NCI-H2081 treated with DMSO at 0.1 percent for 48 hours (cell line): ENCODE results near the gene TMEM171.
A peak's percentile ranks its signal among the peaks of the same experiment; 100 is the strongest.

Experiments used
- DNase-seq: peaks from one replicate; lab custom pipeline; 2025; lab: John Stamatoyannopoulos, UW

The TMEM171 gene

DNA sequence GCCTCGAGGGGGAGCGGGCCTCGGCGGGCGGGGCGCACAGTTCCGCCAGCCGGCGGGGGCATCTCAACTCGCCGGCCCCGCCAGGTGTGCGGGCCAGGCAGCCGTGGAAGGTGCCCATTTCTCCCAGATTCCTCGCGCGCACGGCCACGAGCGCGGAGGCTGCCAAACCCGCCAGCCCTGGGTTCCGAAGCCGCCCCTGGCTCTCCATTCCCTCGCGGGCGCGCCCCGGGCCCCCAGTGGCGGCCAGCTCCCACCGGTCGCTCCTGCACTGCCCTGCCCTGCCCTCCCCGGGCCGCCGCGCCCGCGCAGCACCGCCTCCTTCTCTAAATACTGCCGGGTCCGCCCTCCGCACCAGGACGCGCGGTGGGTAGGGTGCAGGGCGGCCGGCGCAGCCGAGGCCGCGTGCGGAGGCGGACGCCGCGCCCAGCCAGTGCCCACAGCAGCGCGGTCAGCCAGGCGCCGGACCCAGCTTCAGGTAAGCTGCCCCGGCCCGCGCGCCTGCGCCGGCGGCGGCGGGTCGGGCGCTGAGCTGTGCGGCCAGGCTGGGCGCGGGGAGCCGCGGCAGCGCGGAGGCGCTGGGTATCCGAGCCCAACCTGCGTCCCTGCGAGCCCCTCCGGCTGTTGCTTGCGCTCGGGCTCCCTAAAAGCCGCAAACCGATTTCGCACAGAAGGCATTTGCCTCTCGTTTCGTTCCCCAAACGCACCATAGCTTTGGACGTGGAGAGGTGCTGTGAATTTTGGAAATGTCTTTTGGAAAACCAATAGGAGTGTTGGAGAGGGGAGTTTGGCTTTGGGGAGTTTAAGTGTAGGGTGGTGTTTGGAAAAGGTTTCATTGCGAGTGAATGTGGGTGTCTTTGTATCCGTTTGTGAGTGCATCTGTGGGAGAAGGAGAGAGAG lies at the start of gene TMEM171:
Gene TMEM171 (plus strand): TSS at position 354 of the 897 bp plus-strand sequence. CDS start 2,799 bp downstream, outside the sequence.
- DNase-seq = no peak

DNA sequence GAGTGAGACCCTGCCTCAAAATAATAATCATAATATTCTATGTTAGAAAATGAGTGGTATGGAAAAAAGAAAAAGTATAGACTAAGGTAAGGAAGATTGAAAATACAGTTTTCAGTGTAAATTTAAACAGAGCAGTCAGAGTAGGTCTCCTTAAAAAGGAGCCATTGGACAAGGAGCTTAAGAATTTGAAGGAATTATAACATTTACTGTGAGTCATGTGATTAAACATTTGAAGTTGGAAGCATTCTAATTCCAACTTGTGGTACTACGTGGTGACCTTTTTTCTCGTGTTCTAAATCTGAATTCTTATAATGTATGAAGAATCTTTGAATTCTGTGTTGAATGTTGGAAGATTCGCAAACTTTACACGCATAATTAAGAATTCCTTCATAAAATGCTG lies 39.3 kb upstream of the TMEM171 start:
- DNase-seq = no peak

DNA sequence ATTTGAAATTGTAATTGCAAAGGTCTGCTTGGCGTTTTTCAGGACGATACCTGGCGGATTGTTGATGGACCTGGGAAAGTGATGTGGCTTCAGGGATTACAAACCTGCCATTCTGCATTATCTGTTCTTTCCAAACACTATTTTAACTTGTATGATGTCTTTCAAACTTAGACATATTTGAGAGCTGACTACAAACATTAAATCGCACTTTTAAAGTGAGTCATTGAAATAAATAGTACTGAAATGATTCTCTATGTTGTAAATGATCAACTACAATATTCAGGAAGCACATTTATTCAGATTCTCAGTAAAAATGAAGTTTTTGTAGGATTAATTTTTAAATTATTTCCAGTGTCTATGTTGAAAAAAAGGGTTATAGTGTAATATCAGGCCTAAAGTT lies 32.3 kb upstream of the TMEM171 start:
- DNase-seq = no peak

DNA sequence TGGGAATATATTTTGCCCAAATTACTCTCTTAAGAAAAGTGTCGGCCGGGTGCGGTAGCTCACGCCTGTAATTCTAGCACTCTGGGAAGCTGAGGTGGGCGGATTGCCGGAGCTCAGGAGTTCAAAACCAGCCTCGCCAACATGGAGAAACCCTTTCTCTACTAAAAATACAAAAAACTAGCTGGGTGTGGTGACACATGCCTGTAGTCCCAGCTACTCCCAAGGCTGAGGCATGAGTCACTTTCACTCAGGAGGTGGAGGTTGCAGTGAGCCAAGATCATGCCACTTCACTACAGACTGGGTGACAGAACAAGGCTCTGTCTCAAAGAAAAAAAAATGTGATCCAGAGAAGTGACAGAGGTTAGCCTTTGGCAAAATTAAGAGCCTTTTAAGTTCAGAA lies 26.4 kb upstream of the TMEM171 start:
- no peak for DNase-seq

GRCh38 chr5:73094415-73094814 lies 26.0 kb upstream of the TMEM171 start:
- DNase-seq = no peak

DNA sequence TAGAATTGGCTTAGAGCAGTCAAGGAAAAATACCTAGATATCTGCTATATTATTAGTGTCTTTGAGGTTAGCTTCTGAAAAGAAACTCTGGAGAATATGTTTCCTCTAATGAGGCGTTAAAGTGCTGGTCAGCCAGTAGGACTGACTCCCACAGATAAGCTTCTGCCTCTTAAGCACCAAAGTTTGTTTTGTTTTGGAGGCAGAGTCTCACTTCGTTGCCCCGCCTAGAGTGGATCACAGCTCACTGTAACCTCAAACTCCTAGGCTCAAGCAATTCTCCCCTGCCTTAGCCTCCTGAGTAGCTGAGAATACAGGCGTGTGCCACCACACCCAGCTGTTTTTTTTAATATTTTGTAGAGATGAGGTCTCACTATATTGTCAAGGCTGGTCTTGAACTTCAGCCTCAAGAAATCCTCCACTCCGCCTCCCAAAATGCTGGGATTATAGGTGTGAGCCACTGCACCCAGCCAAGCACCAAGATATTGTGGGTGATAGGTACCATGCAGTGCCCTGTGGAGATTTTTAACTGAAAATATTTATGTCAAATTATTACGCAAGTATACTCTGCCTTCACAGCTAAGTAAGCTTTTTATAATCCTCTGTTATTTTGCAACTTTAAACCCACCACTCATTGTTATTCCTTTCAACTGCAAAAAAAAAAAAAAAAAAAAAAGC lies 24.7 kb upstream of the TMEM171 start:
- DNase-seq = no peak

- no peak for DNase-seq
Observed at GRCh38 chr5:73096239-73096575, 24.2 kb upstream of the TMEM171 start.

GRCh38 chr5:73097740-73098139 lies 22.6 kb upstream of the TMEM171 start:
- DNase-seq = no peak

DNA sequence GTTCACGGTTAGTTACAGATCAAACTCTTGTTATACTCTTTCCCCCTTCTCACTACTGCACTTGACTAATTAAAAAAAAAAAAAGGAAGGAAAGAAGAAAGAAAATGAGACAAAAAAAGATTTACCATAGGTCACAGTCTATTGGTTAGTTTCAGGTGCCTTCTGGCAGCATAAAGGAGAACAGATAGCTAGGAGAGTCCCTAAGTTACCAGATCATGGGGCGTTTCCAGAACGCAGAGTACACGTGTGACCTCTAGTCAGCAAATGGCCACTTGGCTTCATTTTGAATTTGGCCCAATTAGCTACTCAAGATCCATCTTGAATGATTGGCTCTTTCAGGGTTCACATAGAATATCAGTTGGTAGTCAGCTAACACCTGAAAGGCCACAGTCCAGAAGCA lies 20.3 kb upstream of the TMEM171 start:
- DNase-seq = no peak

DNA sequence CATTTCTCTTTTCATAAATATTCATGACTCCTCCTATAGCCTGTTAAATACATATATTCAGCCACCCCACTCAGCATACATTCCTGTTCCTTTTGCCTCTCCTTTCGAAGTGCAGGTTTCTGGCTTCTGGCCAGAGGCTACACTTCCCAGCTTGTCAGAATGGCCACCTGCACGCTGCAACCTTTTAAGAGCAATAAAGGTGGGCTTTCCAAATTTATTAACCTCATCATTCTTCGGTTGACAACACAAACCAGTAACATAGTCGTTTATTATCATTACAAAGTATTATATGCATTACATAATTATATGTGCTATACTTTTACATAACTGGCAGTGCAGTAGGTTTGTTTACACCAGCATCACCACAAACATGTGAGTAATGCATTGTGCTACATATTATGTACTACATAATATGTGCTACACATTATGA lies 16.5 kb upstream of the TMEM171 start:
- DNase-seq = peak; percentile 47

GRCh38 chr5:73104326-73104725 lies 16.0 kb upstream of the TMEM171 start:
- peak; percentile 33 for DNase-seq

GRCh38 chr5:73106335-73106734 lies 14.0 kb upstream of the TMEM171 start:
- no peak for DNase-seq

GRCh38 chr5:73110190-73110589 lies 10.2 kb upstream of the TMEM171 start:
- no peak for DNase-seq

GRCh38 chr5:73111536-73111935 lies 8.8 kb upstream of the TMEM171 start:
- no peak for DNase-seq

- no peak for DNase-seq
Observed at GRCh38 chr5:73112359-73112758, 8.0 kb upstream of the TMEM171 start.

GRCh38 chr5:73114044-73114688 lies 6.2 kb upstream of the TMEM171 start:
- DNase-seq = no peak

- no peak for DNase-seq
Observed at GRCh38 chr5:73115399-73116051, 4.8 kb upstream of the TMEM171 start.

DNA sequence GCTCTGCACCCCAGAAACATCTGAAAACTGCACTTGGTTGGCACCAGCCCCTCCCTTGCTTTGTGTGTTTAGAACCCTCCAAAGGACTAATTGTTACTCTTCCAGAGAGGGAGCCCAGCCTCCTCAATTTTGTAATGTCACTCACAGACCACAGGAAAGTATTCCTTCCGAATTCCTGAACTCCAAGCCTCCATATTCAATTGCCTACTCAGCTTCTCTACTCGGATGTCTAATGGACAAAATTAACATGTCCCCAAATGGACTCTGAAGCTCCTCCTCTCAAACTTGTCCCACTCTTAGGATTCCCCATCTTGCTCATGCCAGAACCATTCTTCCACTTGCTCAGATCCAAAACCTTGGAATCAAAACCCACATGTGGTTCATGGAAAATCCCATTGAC lies 3.9 kb upstream of the TMEM171 start:
- DNase-seq = no peak

DNA sequence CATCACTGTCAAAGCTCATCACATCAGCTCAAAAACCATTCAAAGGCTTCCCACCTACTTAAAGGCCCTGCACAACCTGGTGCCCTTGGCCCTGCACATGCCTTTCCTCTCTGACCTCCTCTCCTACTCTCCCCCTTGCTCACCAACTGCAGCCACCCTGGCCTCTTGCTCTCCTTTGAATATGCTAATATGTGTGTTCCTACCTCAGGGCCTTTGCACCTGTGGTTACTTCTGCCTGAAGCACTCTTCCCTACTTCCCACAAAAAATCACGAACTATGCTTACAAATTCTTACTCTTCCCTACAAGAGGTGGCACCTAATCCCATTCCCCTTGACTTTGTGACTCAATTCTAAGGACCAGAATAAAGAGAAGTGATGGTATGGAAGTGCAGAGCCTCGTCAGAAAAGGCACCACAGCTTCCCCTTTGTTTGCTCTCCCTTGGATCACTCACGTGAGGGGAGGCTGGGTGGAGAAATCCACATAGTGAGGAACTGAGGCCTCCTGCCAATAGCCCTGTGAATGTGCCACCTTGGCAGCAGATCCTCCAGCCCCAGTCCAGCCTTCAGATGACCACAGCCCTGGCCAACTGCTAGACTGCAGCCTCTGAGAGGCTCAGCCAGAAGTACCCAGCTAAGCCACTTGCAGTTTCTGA lies 3.2 kb upstream of the TMEM171 start:
- no peak for DNase-seq

GRCh38 chr5:73118391-73118973 lies 1.9 kb upstream of the TMEM171 start:
- DNase-seq = no peak

DNA sequence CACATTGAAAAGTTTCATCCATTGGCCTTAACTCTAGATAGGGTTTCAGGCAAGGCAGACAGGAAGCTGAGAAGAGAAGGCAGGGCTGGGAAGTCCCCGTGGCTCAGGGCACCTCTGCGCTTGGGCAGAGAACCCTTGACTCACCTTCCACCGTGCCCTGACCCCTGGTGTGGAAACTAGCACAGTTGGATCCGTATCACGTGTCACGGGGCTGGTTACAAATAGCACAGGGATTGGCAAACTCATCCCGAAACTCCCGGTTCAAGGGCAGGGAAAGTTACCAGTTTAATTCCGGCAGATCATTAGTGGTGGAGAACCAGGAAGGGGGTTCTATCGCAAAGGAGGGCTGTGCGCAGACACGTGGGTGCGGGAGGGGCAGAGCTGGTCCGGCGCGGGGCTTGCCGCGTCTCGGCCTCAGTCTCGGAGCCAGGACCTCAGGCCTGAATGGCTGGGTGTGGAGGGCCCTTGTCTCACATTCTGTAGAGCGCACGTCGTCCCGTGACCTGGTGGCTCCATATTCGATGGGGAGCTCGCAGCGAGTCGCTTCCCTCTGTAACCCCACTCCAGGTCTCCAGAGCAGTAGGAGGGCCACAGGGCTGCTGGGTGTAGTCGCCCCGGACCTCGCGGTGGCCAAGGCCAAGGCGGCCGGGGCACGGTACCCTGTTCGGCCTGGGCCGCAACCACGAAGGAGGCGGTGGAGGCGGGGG lies 771 bp upstream of the TMEM171 start:
- no peak for DNase-seq
